HFFc6 (cell line): Measurements from ENCODE around the gene DET1. TPM values are rescaled to one million over a fixed set of nuclear protein-coding genes. Genes with fewer than 3 reads are reported as not detected.
A peak's percentile ranks its signal among the peaks of the same experiment; 100 is the strongest.

Source experiments
- DNase-seq: peaks from one replicate; pipeline ENCODE4 v3.0.0-alpha.2; 2018
- H3K27ac Mint-ChIP-seq: 2 replicates; pipeline ENCODE4 v1.8.0; 2020; ENCODE audit warnings: mild to moderate bottlenecking, mixed read lengths
- H3K27me3 Mint-ChIP-seq: 2 replicates; pipeline ENCODE4 v1.8.0; 2021; ENCODE audit warnings: mild to moderate bottlenecking, moderate library complexity, mixed read lengths; ENCODE audit not compliant: insufficient read depth
- H3K36me3 Mint-ChIP-seq: 2 replicates; pipeline ENCODE4 v1.8.0; 2021; ENCODE audit warnings: low read depth, mixed read lengths
- H3K4me1 Mint-ChIP-seq: 2 replicates; pipeline ENCODE4 v1.8.0; 2020; ENCODE audit warnings: low read depth, mixed read lengths
- H3K4me3 Mint-ChIP-seq: 2 replicates; pipeline ENCODE4 v1.8.0; 2020; ENCODE audit warnings: mild to moderate bottlenecking, moderate library complexity, mixed read lengths
- H3K9me3 Mint-ChIP-seq: 2 replicates; pipeline ENCODE4 v1.8.0; 2020; ENCODE audit warnings: mild to moderate bottlenecking, mixed read lengths
- CTCF ChIP-seq: fragments of 200-600 bp; sonication (generic); IDR thresholded peaks from 2 replicates; pipeline ENCODE4 v1.5.0; 2021; ENCODE audit warnings: antibody characterized with exemption, mild to moderate bottlenecking
- total RNA-seq, 6 experiments: library from RNA; stranded (reverse); fragmentation: NEBNext Ultra II Directional; extraction: Animal tissue kit (Norgen Biotek cat#: 25700); gene quantifications; 2 replicates in 1 of 6; 3 replicates in 5 of 6; pipeline ENCODE4 v1.2.3, GENCODE V29; 2021

Gene DET1
- total RNA-seq, 6 experiments from 2014 or later: 4.9 to 7.1 (median 6.2) TPM

- Mint-ChIP-seq H3K36me3 (no peaks in the 10 kb centered on the region), H3K27ac (peak overlapping the region; percentile 46; the same call in 1 of the 2 replicates), H3K27me3 (peaks cover 2% of the 10 kb centered on the region; the same call in 1 of the 2 replicates), H3K4me3 (peak overlapping the region; percentile 27), H3K4me1 (peaks cover 44% of the 10 kb centered on the region), H3K9me3 (no peaks in the 10 kb centered on the region)
- DNase-seq: peak; percentile 76
- no peak for TF ChIP-seq CTCF
Observed at GRCh38 chr15:88484682-88485331, 61.7 kb downstream of the DET1 start.

- Mint-ChIP-seq H3K27ac (no peak overlapping the region), H3K9me3 (no peaks in the 10 kb centered on the region)
Observed at GRCh38 chr15:88482263-88482662, 64.2 kb downstream of the DET1 start.

GRCh38 chr15:88480981-88481380 is 65.5 kb downstream of the DET1 start:
- H3K4me3 Mint-ChIP-seq: no peak overlapping the region
- H3K36me3 Mint-ChIP-seq: no peaks in the 10 kb centered on the region
- peaks cover 29% of the 10 kb centered on the region for H3K4me1 Mint-ChIP-seq
- no peak overlapping the region for H3K27ac Mint-ChIP-seq
- TF ChIP-seq CTCF: no peak
- H3K9me3 Mint-ChIP-seq: no peaks in the 10 kb centered on the region
- peaks cover 2% of the 10 kb centered on the region; the same call in 1 of the 2 replicates for H3K27me3 Mint-ChIP-seq
- DNase-seq: no peak

More at GRCh38 chr15:88482263-88482662, 64.2 kb downstream of the DET1 start:
- H3K4me3 Mint-ChIP-seq: no peak overlapping the region
- TF ChIP-seq CTCF: no peak
- no peaks in the 10 kb centered on the region for H3K36me3 Mint-ChIP-seq
- peaks cover 35% of the 10 kb centered on the region for H3K4me1 Mint-ChIP-seq
- no peak for DNase-seq
- H3K27me3 Mint-ChIP-seq: peaks cover 2% of the 10 kb centered on the region; the same call in 1 of the 2 replicates

GRCh38 chr15:88479169-88479568 is 67.3 kb downstream of the DET1 start:
- no peak for DNase-seq
- Mint-ChIP-seq H3K36me3 (0 out of 2 replicates have a peak, but pooled peaks cover 10% of the 10 kb centered on the region), H3K4me3 (no peak overlapping the region), H3K9me3 (no peaks in the 10 kb centered on the region), H3K27me3 (peaks cover 2% of the 10 kb centered on the region; the same call in 1 of the 2 replicates), H3K4me1 (peaks cover 11% of the 10 kb centered on the region), H3K27ac (no peak overlapping the region)
- TF ChIP-seq CTCF: peak; percentile 37

- Mint-ChIP-seq H3K4me1 (peaks cover 7% of the 10 kb centered on the region), H3K27me3 (peaks cover 2% of the 10 kb centered on the region; the same call in 1 of the 2 replicates), H3K9me3 (no peaks in the 10 kb centered on the region), H3K27ac (no peak overlapping the region), H3K36me3 (0 out of 2 replicates have a peak, but pooled peaks cover 10% of the 10 kb centered on the region), H3K4me3 (no peak overlapping the region)
- no peak for TF ChIP-seq CTCF
- no peak for DNase-seq
Observed at GRCh38 chr15:88477904-88478303, 68.6 kb downstream of the DET1 start.
